HFFc6 (cell line): ENCODE results near the gene HDAC6. TPM values are rescaled to one million over a fixed set of nuclear protein-coding genes. Genes with fewer than 3 reads are reported as not detected.
"Not testable (repeated sequence)": the region's sequence is repeated elsewhere in the genome, so short reads cannot be mapped to it uniquely, and the experiment has no call there.

Experiments
- DNase-seq: peaks from one replicate; pipeline ENCODE4 v3.0.0-alpha.2; 2018
- H3K27ac Mint-ChIP-seq: 2 replicates; pipeline ENCODE4 v1.8.0; 2020; ENCODE audit warnings: mild to moderate bottlenecking, mixed read lengths
- H3K27me3 Mint-ChIP-seq: 2 replicates; pipeline ENCODE4 v1.8.0; 2021; ENCODE audit warnings: mild to moderate bottlenecking, moderate library complexity, mixed read lengths; ENCODE audit not compliant: insufficient read depth
- H3K36me3 Mint-ChIP-seq: 2 replicates; pipeline ENCODE4 v1.8.0; 2021; ENCODE audit warnings: low read depth, mixed read lengths
- H3K4me1 Mint-ChIP-seq: 2 replicates; pipeline ENCODE4 v1.8.0; 2020; ENCODE audit warnings: low read depth, mixed read lengths
- H3K4me3 Mint-ChIP-seq: 2 replicates; pipeline ENCODE4 v1.8.0; 2020; ENCODE audit warnings: mild to moderate bottlenecking, moderate library complexity, mixed read lengths
- H3K9me3 Mint-ChIP-seq: 2 replicates; pipeline ENCODE4 v1.8.0; 2020; ENCODE audit warnings: mild to moderate bottlenecking, mixed read lengths
- total RNA-seq, 6 experiments: library from RNA; stranded (reverse); fragmentation: NEBNext Ultra II Directional; extraction: Animal tissue kit (Norgen Biotek cat#: 25700); gene quantifications; 2 replicates in 1 of 6; 3 replicates in 5 of 6; pipeline ENCODE4 v1.2.3, GENCODE V29; 2021
- TF ChIP-seq, protein P1 (sequence below): fragments of 200-600 bp; sonication (generic); IDR thresholded peaks from 2 replicates; pipeline ENCODE4 v1.5.0; 2021; ENCODE audit warnings: antibody characterized with exemption, mild to moderate bottlenecking

Gene HDAC6
- total RNA-seq, 6 experiments from 2014 or later: 22.4 to 30.8 (median 27.1) TPM

DNA sequence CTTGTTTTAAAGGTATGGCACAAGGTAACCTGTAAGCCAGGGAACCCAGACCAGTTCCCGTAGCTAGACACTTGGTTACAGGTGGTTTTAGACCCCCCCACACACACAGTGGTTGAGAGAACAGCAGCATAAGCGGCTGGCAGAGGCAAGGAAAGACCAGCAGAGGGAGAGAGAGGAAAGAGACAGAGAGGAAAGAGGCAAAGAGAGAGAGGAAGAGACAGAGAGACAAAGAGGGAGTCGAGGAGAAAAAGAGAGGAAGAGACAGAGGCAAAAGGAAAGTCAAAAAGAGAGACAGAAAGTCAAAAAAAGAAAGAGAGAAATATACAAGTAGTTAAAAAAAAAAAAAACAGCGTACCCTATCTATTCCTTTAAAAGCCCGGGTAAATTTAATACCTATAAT lies 53.0 kb downstream of the HDAC6 start:
- TF ChIP-seq, protein P1, sequence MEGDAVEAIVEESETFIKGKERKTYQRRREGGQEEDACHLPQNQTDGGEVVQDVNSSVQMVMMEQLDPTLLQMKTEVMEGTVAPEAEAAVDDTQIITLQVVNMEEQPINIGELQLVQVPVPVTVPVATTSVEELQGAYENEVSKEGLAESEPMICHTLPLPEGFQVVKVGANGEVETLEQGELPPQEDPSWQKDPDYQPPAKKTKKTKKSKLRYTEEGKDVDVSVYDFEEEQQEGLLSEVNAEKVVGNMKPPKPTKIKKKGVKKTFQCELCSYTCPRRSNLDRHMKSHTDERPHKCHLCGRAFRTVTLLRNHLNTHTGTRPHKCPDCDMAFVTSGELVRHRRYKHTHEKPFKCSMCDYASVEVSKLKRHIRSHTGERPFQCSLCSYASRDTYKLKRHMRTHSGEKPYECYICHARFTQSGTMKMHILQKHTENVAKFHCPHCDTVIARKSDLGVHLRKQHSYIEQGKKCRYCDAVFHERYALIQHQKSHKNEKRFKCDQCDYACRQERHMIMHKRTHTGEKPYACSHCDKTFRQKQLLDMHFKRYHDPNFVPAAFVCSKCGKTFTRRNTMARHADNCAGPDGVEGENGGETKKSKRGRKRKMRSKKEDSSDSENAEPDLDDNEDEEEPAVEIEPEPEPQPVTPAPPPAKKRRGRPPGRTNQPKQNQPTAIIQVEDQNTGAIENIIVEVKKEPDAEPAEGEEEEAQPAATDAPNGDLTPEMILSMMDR: peak; percentile 35; the same call in 1 of the 2 replicates
- Mint-ChIP-seq H3K27me3 (peaks cover 24% of the 10 kb centered on the region), H3K4me3 (no peak overlapping the region), H3K4me1 (peaks cover 6% of the 10 kb centered on the region; the same call in 1 of the 2 replicates), H3K36me3 (no peaks in the 10 kb centered on the region; the same call in 1 of the 2 replicates), H3K9me3 (no peaks in the 10 kb centered on the region), H3K27ac (no peak overlapping the region)
- no peak for DNase-seq

DNA sequence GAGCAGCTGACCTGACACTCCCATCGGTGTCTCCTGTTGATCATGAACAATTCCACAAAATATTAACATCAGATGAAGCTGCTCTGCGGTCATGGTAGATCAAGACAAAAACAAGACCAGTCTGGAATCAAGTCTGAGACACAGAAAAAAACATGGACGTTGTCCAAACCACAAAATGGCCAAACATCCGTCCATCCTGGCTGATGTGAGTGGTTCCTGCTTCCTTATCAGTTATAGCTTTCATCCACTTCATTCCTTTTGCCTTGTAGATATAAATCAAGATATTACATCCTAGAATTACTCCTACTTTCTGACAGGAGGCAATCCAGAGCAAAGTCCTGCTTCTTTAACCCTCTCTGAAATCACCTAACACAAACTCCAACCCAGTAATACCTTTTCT lies 62.3 kb downstream of the HDAC6 start:
- Mint-ChIP-seq H3K4me3 (no peak overlapping the region), H3K36me3 (no peaks in the 10 kb centered on the region), H3K27ac (no peak overlapping the region), H3K4me1 (peaks cover 19% of the 10 kb centered on the region), H3K27me3 (peaks cover 15% of the 10 kb centered on the region), H3K9me3 (no peaks in the 10 kb centered on the region)
- TF ChIP-seq, protein P1: no peak
- peak; percentile 13 for DNase-seq

DNA sequence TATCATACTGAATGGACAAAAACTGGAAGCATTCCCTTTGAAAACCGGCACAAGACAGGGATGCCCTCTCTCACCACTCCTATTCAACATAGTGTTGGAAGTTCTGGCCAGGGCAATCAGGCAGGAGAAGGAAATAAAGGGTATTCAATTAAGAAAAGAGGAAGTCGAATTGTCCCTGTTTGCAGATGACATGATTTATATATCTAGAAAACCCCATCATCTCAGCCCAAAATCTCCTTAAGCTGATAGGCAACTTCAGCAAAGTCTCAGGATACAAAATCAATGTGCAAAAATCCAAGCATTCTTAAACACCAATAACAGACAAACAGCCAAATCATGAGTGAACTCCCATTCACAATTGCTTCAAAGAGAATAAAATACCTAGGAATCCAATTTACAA lies 70.2 kb downstream of the HDAC6 start:
- not testable (repeated sequence) for H3K9me3 Mint-ChIP-seq, DNase-seq, H3K36me3 Mint-ChIP-seq, H3K27ac Mint-ChIP-seq, H3K4me3 Mint-ChIP-seq
- peaks cover 16% of the 10 kb centered on the region for H3K27me3 Mint-ChIP-seq
- peaks cover 11% of the 10 kb centered on the region for H3K4me1 Mint-ChIP-seq

Other genes with a start within 250 kb of the HDAC6 start
- gene RBM3, start 227.6 kb upstream of the HDAC6 start, total RNA-seq: 100 to 1,000 TPM; 151 to 471 (median 406) TPM
- gene WDR13, start 204.6 kb upstream of the HDAC6 start, total RNA-seq: 10 to 100 TPM; 64.3 to 87.2 (median 71.8) TPM
- under 1 TPM in 1 of 6 experiments, not detected in 5; 0.69 TPM for gene WAS, start 118.3 kb upstream of the HDAC6 start, total RNA-seq
- gene SUV39H1, start 105.3 kb upstream of the HDAC6 start, total RNA-seq: 10 to 100 TPM in 4 of 6 experiments, 1 to 10 TPM in 2; 6.9 to 12.0 (median 11.4) TPM
- gene GLOD5, start 40.3 kb upstream of the HDAC6 start, total RNA-seq: not detected
- not detected for gene GATA1, start 15.5 kb upstream of the HDAC6 start, total RNA-seq
- gene ERAS, start 24.4 kb downstream of the HDAC6 start, total RNA-seq: not detected
- not detected for gene PCSK1N, start 33.5 kb downstream of the HDAC6 start, total RNA-seq
- 10 to 100 TPM; 53.0 to 65.2 (median 61.6) TPM for gene TIMM17B, start 95.7 kb downstream of the HDAC6 start, total RNA-seq
- 10 to 100 TPM; 66.3 to 82.1 (median 71.1) TPM for gene PQBP1, start 95.9 kb downstream of the HDAC6 start, total RNA-seq
- gene SLC35A2, start 109.6 kb downstream of the HDAC6 start, total RNA-seq: 10 to 100 TPM; 45.0 to 53.7 (median 47.0) TPM
- gene PIM2, start 117.0 kb downstream of the HDAC6 start, total RNA-seq: 1 to 10 TPM; 5.8 to 7.5 (median 6.5) TPM
- 10 to 100 TPM; 47.6 to 55.0 (median 52.7) TPM for gene OTUD5, start 155.5 kb downstream of the HDAC6 start, total RNA-seq
- 1 to 10 TPM; 3.0 to 6.2 (median 5.4) TPM for gene KCND1, start 169.8 kb downstream of the HDAC6 start, total RNA-seq
- gene GRIPAP1, start 200.2 kb downstream of the HDAC6 start, total RNA-seq: 10 to 100 TPM; 23.2 to 32.1 (median 27.5) TPM
- 10 to 100 TPM; 76.6 to 89.1 (median 83.9) TPM for gene TFE3, start 241.3 kb downstream of the HDAC6 start, total RNA-seq